VCaP (cell line): ENCODE measurements around the gene FARP2.
A peak's percentile ranks its signal among the peaks of the same experiment; 100 is the strongest.

Source experiments
- H3K27ac ChIP-seq: fragments of 450-650 bp; 2 replicates; pipeline ENCODE4 v1.5.1; 2017
- CTCF ChIP-seq: fragments of 450-650 bp; conservative IDR thresholded peaks from 2 replicates; pipeline ENCODE4 v1.5.1; 2017; ENCODE audit warnings: mild to moderate bottlenecking, moderate library complexity

Gene FARP2

GRCh38 chr2:241509155-241509784 lies 153.2 kb downstream of the FARP2 start:
- peak overlapping the region; percentile 91 for H3K27ac ChIP-seq
- no peak for TF ChIP-seq CTCF

GRCh38 chr2:241511091-241511741 lies 155.1 kb downstream of the FARP2 start:
- no peak overlapping the region for H3K27ac ChIP-seq
- no peak for TF ChIP-seq CTCF

GRCh38 chr2:241514553-241514952 lies 158.5 kb downstream of the FARP2 start:
- TF ChIP-seq CTCF: no peak

GRCh38 chr2:241514986-241515737 lies 159.1 kb downstream of the FARP2 start:
- TF ChIP-seq CTCF: no peak
- H3K27ac ChIP-seq: no peak overlapping the region

More at GRCh38 chr2:241514553-241514952, 158.5 kb downstream of the FARP2 start:
- no peak overlapping the region for H3K27ac ChIP-seq

GRCh38 chr2:241516520-241516965 lies 160.5 kb downstream of the FARP2 start:
- no peak overlapping the region for H3K27ac ChIP-seq
- no peak for TF ChIP-seq CTCF

GRCh38 chr2:241517297-241517696 lies 161.2 kb downstream of the FARP2 start:
- TF ChIP-seq CTCF: no peak
- no peak overlapping the region for H3K27ac ChIP-seq

GRCh38 chr2:241519669-241520068 lies 163.6 kb downstream of the FARP2 start:
- H3K27ac ChIP-seq: no peak overlapping the region
- TF ChIP-seq CTCF: no peak
